K562 (cell line): ENCODE data around the gene WDPCP. TPM values are rescaled to one million over a fixed set of nuclear protein-coding genes. Genes with fewer than 3 reads are reported as not detected.

Experiments used
- ATAC-seq: fragments of 200-7000 bp; cut with Tn5 transposase; 3 replicates; pipeline ENCODE4 v1.9.1; 2020; ENCODE audit warnings: moderate library complexity
- BruUV-seq: library from RNA; stranded (reverse); fragments of 400-500 nt; replicated peaks from 2 replicates; lab custom pipeline; 2021; lab: Mats Ljungman, UMichigan
- CTCF ChIA-PET: fragments of 300-600 bp; formaldehyde crosslinking; extraction: SDS; loops from one replicate; lab custom pipeline; 2021; ENCODE audit warnings: low intra/inter-chr PET ratio; lab: Yijun Ruan, JAX
- POLR2A ChIA-PET: fragments of 300-600, 350-650 bp; sonication (Branson Sonifier 250); formaldehyde crosslinking; extraction: SDS; loops from one replicate; lab custom pipeline; 2021; ENCODE audit warnings: antibody characterized with exemption, inconsistent platforms; lab: Yijun Ruan, JAX
- DNase-seq, 4 experiments: peaks; one replicate each; pipeline versions ENCODE4 v3.0.0 to v3.0.0-alpha.2; 2011 to 2018; ENCODE audit warnings: low spot score in 3 of 4, mixed read lengths in 3 of 4; ENCODE audit errors: extremely low read depth in 1 of 4
- FAIRE-seq: peaks from 2 replicates; lab custom pipeline; 2011; peaks lifted over from hg19 to GRCh38; lab: Jason Lieb, UNC
- H2AFZ ChIP-seq: 2 replicates; pipeline ENCODE4 v1.6.0; 2011; ENCODE audit warnings: low read depth, low read length, control low read depth, inconsistent platforms
- H3K27ac ChIP-seq: fragments of 200-600 bp; 3 replicates; pipeline ENCODE4 v1.8.0; 2011; ENCODE audit warnings: low read depth, mild to moderate bottlenecking, control low read depth, inconsistent platforms, low read length, moderate library complexity, mixed read lengths; ENCODE audit errors: extremely low read depth
- H3K27me3 ChIP-seq, 2 experiments: fragments of 300-600 bp in 1 of 2; 2 replicates in 1 of 2; 3 replicates in 1 of 2; pipeline versions ENCODE4 v1.6.0 to v1.8.0; 2011; ENCODE audit warnings: inconsistent platforms in 2 of 2, low read length in 2 of 2, mild to moderate bottlenecking in 1 of 2, mixed read lengths in 1 of 2, moderate library complexity in 1 of 2; ENCODE audit not compliant: control insufficient read depth in 2 of 2, insufficient read depth in 2 of 2
- H3K36me3 ChIP-seq: fragments of 300-600 bp; 3 replicates; pipeline ENCODE4 v1.8.0; 2011; ENCODE audit warnings: mild to moderate bottlenecking, low read length, inconsistent platforms; ENCODE audit not compliant: control insufficient read depth, insufficient read depth
- H3K4me1 ChIP-seq, 2 experiments: fragments of 200-600 bp in 1 of 2; replicated peaks in 1 of 2; 2 replicates in 1 of 2; 3 replicates in 1 of 2; pipeline versions ENCODE4 v1.5.1 to v1.8.0; 2011; ENCODE audit warnings: inconsistent platforms in 2 of 2, low read length in 2 of 2, mild to moderate bottlenecking in 1 of 2, mixed read lengths in 1 of 2, moderate library complexity in 1 of 2; ENCODE audit not compliant: control insufficient read depth in 2 of 2, insufficient read depth in 2 of 2
- H3K4me2 ChIP-seq: 2 replicates; pipeline ENCODE4 v1.6.1; 2011; ENCODE audit warnings: low read length, control low read depth, inconsistent platforms, mixed read lengths; ENCODE audit not compliant: insufficient read depth
- H3K4me3 ChIP-seq: fragments of 200-600 bp; sonication (generic), shearing (Covaris generic); 2 replicates; pipeline ENCODE4 v1.5.1; 2016; ENCODE audit warnings: control low read depth, inconsistent platforms
- H3K79me2 ChIP-seq: fragments of 200-600 bp; 3 replicates; pipeline ENCODE4 v1.8.0; 2011; ENCODE audit warnings: low read length, inconsistent platforms; ENCODE audit not compliant: control insufficient read depth, insufficient read depth
- H3K9ac ChIP-seq, 2 experiments: 2 replicates each; pipeline versions ENCODE4 v1.6.0 to v1.6.1; 2011; ENCODE audit warnings: low read depth in 2 of 2, low read length in 2 of 2, control low read depth in 1 of 2, inconsistent platforms in 1 of 2, mild to moderate bottlenecking in 1 of 2, mixed read lengths in 1 of 2; ENCODE audit not compliant: insufficient read depth in 1 of 2
- H3K9me1 ChIP-seq: one replicate; pipeline ENCODE4 v1.6.0; 2011; ENCODE audit warnings: inconsistent platforms, mild to moderate bottlenecking, low read length, moderate library complexity; ENCODE audit not compliant: control insufficient read depth, insufficient read depth
- H3K9me3 ChIP-seq: replicated peaks from 2 replicates; pipeline ENCODE4 v1.5.1; 2011; ENCODE audit warnings: low read depth, low read length, inconsistent platforms; ENCODE audit not compliant: control insufficient read depth, insufficient read depth
- H4K20me1 ChIP-seq: replicated peaks from 2 replicates; pipeline ENCODE4 v1.6.1; 2011; ENCODE audit warnings: low read length, inconsistent platforms, mixed read lengths; ENCODE audit not compliant: control insufficient read depth, insufficient read depth
- CGGBP1 ChIP-seq: fragments of 250-450 bp; sonication (Bioruptor Pico); IDR thresholded peaks from 2 replicates; pipeline ENCODE4 v1.9.0; 2021; ENCODE audit warnings: mild to moderate bottlenecking
- DMBX1 ChIP-seq: fragments of 250-450 bp; sonication (Bioruptor Pico); IDR thresholded peaks from 2 replicates; pipeline ENCODE4 v1.8.0; 2022; ENCODE audit warnings: inconsistent platforms, mild to moderate bottlenecking, moderate library complexity, borderline replicate concordance
- FOXJ2 ChIP-seq: fragments of 200-800 bp; sonication (Bioruptor generic); IDR thresholded peaks from 2 replicates; pipeline ENCODE4 v1.6.1; 2016; ENCODE audit warnings: missing genetic modification characterization, missing compliant biosample characterization
- HDAC8 ChIP-seq: fragments of 450-650 bp; IDR thresholded peaks from 2 replicates; pipeline ENCODE4 v1.6.1; 2016; ENCODE audit warnings: mild to moderate bottlenecking, missing genetic modification characterization, moderate library complexity, missing compliant biosample characterization
- HOXB6 ChIP-seq: fragments of 250-450 bp; sonication (Bioruptor Pico); IDR thresholded peaks from 2 replicates; pipeline ENCODE4 v1.5.1; 2022; ENCODE audit warnings: mild to moderate bottlenecking, borderline replicate concordance
- MCM5 ChIP-seq: fragments of 450-650 bp; IDR thresholded peaks from 2 replicates; pipeline ENCODE4 v1.6.1; 2016; ENCODE audit warnings: low read depth
- POLR2AphosphoS2 ChIP-seq: IDR thresholded peaks from 2 replicates; pipeline ENCODE4 v1.6.1; 2012; ENCODE audit warnings: low read length, improper control_type of control experiment
- ZBTB26 ChIP-seq: fragments of 450-650 bp; formaldehyde crosslinking; IDR thresholded peaks from 2 replicates; pipeline ENCODE4 v1.4.0; 2022; ENCODE audit warnings: missing genetic modification characterization
- ZNF224 ChIP-seq: sonication (generic); formaldehyde crosslinking; IDR thresholded peaks from 2 replicates; pipeline ENCODE4 v1.8.0; 2022; ENCODE audit warnings: mild to moderate bottlenecking, missing genetic modification reagents
- ZNF764 ChIP-seq: fragments of 250-450 bp; sonication (Bioruptor Pico); IDR thresholded peaks from 2 replicates; pipeline ENCODE4 v1.4.0; 2020; ENCODE audit warnings: low read depth, mild to moderate bottlenecking, moderate library complexity
- WGBS: fragments of 100-300 bp; shearing (Covaris generic); methylation state at CpG from one replicate; pipeline ENCODE4 v1.1.6; 2016; ENCODE audit warnings: low coverage, mixed read lengths; ENCODE audit not compliant: insufficient coverage; ENCODE audit errors: missing lambda C conversion rate; 5-methylcytosine and 5-hydroxymethylcytosine counted together
- in situ Hi-C: fragments of 300-500 bp; cut with MboI; formaldehyde crosslinking; loops from 4 replicates; pipeline ENCODE4 v1.15.0; 2018; ENCODE audit warnings: inconsistent platforms, mixed read lengths
- intact Hi-C: fragments of 100-400 bp; cut with micrococcal nuclease; formaldehyde crosslinking; loops from 2 replicates; pipeline ENCODE4 v1.14.2; 2022
- polyA plus RNA-seq, 8 experiments: library from polyadenylated mRNA; depleted of rRNA in 4 of 8; stranded (reverse) in 5 of 8; unstranded in 3 of 8; fragments of >200 nt; fragmentation: Nextera tagmentation in 2 of 8; fragmentation: Illumina TruSeq in 1 of 8; extraction: Ambion mirVana in 2 of 8; extraction: Trizol in 1 of 8; gene quantifications; 2 replicates each; pipeline versions ENCODE4 v1.2.1 to v1.2.3, GENCODE V29; 2011 to 2014; ENCODE audit warnings: inconsistent platforms in 1 of 8, missing spikeins in 1 of 8
- total RNA-seq, 7 experiments: library from RNA; depleted of rRNA in 6 of 7; stranded (reverse); fragments of >200 nt in 6 of 7; fragmentation: Illumina TruSeq in 2 of 7; extraction: Trizol in 2 of 7; gene quantifications; 2 replicates each; pipeline versions ENCODE4 v1.2.1 to v1.2.3, GENCODE V29; 2011 to 2021; ENCODE audit warnings: low replicate concordance in 1 of 7
- TF ChIP-seq, protein P1 (sequence below): fragments of 250-450 bp; sonication (Bioruptor Pico); IDR thresholded peaks from 2 replicates; pipeline ENCODE4 v1.8.0; 2021; ENCODE audit warnings: borderline replicate concordance, mild to moderate bottlenecking, moderate library complexity; ENCODE audit not compliant: poor library complexity, severe bottlenecking
- TF ChIP-seq, protein P2 (sequence below): fragments of 250-450 bp; sonication (Bioruptor Pico); IDR thresholded peaks from 2 replicates; pipeline ENCODE4 v1.5.0; 2021; ENCODE audit warnings: mild to moderate bottlenecking, moderate library complexity

Gene WDPCP
- total and polyA plus RNA-seq, 9 of the 15 experiments (the other 6 are each of a cell fraction or from before 2014, with no cell fraction given), result 1.4 to 6.4 (median 5.5) TPM

DNA sequence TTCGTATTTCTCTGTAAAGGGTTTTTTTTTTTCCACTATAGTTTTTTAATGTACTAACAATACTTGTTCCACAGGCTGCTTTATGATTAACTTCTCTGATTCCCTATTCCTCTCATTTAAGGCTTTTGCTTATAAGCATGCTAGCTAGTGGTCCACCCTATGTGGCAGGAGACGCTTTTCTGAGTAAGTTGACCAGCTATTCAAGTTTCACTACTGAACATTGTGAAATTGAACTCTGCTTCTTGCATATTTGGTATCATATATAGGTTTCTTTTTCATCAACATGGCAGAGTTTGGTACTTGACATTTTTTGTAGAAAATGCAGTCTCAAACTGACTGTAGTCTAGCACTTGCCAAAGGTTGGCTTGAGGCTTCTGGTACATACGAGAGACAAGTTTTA lies 463.4 kb downstream of the WDPCP start:
- no peak overlapping the region for H3K27ac ChIP-seq
- WGBS, result 16% methylated on average over 3 of the region's 3 CpGs
- BruUV-seq, result no TSS peak
- H4K20me1 ChIP-seq, result no peaks in the 10 kb centered on the region
- POLR2A ChIA-PET, result no interaction called here
- TF ChIP-seq POLR2AphosphoS2 (no peak), CGGBP1 (no peak), ZNF764 (CRISPR knock-in tag) (no peak), MCM5 (no peak), HDAC8 (tag) (no peak), ZNF224 (CRISPR knock-in tag) (no peak), DMBX1 (no peak), FOXJ2 (tag) (no peak), ZBTB26 (CRISPR knock-in tag) (no peak), HOXB6 (CRISPR knock-in tag) (no peak)
- TF ChIP-seq, protein P1, sequence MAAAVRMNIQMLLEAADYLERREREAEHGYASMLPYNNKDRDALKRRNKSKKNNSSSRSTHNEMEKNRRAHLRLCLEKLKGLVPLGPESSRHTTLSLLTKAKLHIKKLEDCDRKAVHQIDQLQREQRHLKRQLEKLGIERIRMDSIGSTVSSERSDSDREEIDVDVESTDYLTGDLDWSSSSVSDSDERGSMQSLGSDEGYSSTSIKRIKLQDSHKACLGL (CRISPR knock-in tag), result no peak
- TF ChIP-seq, protein P2, sequence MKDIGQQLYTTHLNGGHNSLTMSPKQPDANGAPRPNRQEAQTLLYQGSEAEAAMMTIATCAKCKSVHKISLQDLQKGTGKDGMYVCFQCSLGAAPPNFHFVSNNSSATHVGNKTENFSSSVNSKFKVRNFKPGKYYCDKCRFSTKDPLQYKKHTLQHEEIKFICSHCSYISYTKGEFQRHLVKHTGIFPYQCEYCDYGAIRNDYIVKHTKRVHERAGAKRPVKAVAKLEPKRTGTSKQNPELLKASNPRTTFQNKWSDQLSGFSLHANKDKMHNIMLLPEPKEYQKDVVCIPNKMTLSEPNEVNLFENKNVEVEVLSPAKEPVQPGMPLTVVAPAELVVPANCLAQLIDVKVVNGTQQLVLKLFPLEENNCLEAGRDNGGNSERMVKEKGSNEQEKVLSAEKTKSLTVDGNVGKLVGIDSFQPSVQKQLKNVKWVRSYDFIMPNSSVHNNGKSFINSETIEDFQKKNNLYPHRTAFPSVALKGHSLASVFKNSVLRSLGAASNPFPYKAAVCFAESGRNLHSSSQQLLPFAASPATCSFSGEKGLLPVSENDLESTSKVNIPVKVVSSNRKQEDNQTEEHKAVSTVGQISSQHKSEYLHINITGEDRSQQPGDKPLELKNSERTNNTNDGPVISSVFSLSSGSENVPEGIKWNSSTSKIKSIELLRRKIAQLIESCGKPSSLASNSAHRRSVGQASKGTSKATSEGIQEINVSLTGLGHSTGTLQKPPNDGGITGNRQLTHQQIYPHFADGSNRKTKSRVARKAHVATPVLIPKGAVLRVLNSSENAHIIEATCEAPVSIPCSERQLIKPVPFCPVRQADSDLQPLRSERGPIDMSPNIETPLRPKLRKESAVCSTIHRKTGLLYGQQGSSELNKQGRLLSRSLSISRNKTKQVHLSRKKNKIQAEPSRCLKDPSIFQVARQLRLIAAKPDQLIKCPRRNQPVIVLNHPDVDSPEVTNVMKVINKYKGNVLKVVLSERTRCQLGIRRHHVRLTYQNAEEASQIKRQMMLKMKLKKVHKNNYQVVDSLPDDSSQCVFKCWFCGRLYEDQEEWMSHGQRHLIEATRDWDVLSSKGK (CRISPR knock-in tag), result no peak
- no peaks in the 10 kb centered on the region for H3K9me1 ChIP-seq
- CTCF ChIA-PET, result no interaction called here
- no peaks in the 10 kb centered on the region for H3K9me3 ChIP-seq
- H3K4me3 ChIP-seq, result no peak overlapping the region
- no peak for FAIRE-seq
- H3K4me2 ChIP-seq, result no peak overlapping the region
- no peaks in the 10 kb centered on the region for H3K36me3 ChIP-seq
- intact Hi-C loops, result no loop called here
- no peaks in the 10 kb centered on the region for H3K4me1 ChIP-seq
- H2AFZ ChIP-seq, result no peak overlapping the region
- no peak for ATAC-seq
- DNase-seq, result no peak
- no peaks in the 10 kb centered on the region for H3K27me3 ChIP-seq
- H3K79me2 ChIP-seq, result no peaks in the 10 kb centered on the region
- in situ Hi-C loops, result no loop called here
- no peak overlapping the region for H3K9ac ChIP-seq
